PC-9 (cell line): ENCODE measurements around the gene MVD.
"Not testable (repeated sequence)": the region's sequence is repeated elsewhere in the genome, so short reads cannot be mapped to it uniquely, and the experiment has no call there.

Source experiments
- EZH2 ChIP-seq: fragments of 200-600 bp; sonication (generic); IDR thresholded peaks from 2 replicates; pipeline ENCODE4 v1.8.0; 2017; ENCODE audit warnings: antibody characterized with exemption, low read depth
- TF ChIP-seq, protein P1 (sequence below): fragments of 200-600 bp; sonication (generic); conservative IDR thresholded peaks from 2 replicates; pipeline ENCODE4 v1.6.1; 2017; ENCODE audit warnings: mixed run types, antibody characterized with exemption, mild to moderate bottlenecking, moderate library complexity

DNA sequence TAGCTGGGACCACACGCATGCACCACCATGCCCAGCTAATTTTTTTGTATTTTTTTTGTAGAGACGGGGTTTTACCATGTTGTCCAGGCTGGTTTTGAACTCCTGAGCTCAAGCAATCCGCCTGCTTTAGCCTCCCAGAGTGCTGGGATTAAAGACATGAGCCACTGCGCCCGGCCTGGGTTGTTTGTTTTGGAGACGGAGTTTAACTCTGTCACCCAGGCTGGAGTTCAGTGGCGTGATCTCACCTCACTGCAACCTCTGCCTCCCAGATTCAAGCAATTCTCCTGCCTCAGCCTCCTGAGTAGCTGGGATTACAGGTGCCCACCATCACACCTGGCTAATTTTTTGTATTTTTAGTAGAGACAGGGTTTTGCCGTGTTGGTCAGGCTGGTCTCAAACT lies 53.5 kb downstream of the MVD start:
- TF ChIP-seq, protein P1, sequence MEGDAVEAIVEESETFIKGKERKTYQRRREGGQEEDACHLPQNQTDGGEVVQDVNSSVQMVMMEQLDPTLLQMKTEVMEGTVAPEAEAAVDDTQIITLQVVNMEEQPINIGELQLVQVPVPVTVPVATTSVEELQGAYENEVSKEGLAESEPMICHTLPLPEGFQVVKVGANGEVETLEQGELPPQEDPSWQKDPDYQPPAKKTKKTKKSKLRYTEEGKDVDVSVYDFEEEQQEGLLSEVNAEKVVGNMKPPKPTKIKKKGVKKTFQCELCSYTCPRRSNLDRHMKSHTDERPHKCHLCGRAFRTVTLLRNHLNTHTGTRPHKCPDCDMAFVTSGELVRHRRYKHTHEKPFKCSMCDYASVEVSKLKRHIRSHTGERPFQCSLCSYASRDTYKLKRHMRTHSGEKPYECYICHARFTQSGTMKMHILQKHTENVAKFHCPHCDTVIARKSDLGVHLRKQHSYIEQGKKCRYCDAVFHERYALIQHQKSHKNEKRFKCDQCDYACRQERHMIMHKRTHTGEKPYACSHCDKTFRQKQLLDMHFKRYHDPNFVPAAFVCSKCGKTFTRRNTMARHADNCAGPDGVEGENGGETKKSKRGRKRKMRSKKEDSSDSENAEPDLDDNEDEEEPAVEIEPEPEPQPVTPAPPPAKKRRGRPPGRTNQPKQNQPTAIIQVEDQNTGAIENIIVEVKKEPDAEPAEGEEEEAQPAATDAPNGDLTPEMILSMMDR = not testable (repeated sequence)
- TF ChIP-seq EZH2 = not testable (repeated sequence)
